Stimulated activated CD8-positive, alpha-beta memory T cell treated with anti-CD3 and anti-CD28 coated beads, Interleukin-12 subunit alpha, Interleukin-12 subunit beta, amount 100 ng/mL, for 24 hours (primary cell): ENCODE measurements around the gene RCSD1.

Experiments used
- DNase-seq: peaks from one replicate; pipeline ENCODE4 v3.0.0-alpha.2; 2020; ENCODE audit errors: extremely low read depth

RCSD1 gene

GRCh38 chr1:167746013-167746672 is 116.1 kb downstream of the RCSD1 start:
- DNase-seq: no peak

DNA sequence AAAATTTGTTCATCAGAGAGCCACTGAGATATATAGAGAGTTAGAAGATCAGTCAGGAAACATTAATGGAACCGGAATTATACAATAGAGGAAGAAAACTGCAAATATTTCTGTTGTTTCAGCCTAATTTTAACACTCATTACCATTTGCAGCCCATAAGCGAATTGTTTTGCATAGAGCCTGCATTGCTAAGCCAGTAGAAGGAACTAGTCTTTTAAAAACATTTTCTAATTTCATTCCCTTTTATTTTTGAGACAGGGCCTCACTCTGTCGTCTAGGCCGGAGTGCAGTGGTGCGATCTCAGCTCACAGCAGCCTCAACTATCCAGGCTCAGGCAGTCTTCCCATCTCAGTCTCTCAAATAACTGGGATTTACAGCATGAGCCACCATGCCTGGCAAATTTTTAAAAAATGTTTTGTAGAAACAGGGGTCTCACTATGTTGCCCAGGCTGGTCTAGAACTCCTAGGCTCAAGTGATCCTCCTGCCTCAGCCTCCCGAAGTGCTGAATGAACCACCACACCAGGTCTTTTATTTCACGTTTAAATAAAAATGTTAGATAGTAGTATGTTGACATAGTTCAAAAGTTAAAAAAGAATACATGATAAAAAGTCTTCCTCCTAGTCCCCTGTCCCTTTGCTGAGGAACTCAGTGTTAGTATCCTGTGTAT is 117.1 kb downstream of the RCSD1 start:
- no peak for DNase-seq

DNA sequence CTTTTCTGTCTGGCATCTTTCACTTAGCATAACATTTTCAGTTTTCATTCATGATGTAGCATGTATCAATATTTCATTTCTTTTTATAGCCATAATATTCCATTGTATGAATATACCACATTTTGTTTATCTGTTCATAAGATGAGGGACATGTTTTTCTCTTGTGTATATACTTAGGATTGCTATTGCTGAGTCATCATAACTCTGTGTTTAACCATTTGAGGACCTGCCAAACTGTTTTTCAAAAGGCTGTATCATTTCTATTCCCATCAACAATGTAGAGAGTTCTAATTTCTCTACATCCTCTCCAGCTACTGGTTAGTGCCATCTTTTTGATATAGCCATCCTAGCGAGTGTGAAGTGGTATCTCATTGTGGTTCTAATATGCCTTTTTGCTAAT is 118.0 kb downstream of the RCSD1 start:
- DNase-seq: no peak

DNA sequence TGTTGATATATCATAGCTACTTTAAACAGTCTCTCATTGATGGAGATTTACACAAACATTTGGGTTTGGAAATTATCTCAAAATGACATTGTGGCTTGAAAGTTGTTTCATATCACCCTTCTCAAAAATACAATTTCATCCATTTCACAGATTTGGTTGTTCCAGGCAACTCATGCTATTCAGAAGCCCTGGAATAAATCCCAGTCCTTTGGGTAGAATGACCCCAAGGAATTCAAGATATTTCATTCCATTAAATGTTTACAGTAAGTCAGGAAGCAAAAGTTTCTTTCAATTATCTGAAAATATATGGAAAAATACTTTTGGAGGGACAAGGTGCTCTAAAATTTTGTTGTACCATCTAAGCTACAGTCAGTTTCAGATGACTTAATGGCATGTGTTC is 118.9 kb downstream of the RCSD1 start:
- no peak for DNase-seq

DNA sequence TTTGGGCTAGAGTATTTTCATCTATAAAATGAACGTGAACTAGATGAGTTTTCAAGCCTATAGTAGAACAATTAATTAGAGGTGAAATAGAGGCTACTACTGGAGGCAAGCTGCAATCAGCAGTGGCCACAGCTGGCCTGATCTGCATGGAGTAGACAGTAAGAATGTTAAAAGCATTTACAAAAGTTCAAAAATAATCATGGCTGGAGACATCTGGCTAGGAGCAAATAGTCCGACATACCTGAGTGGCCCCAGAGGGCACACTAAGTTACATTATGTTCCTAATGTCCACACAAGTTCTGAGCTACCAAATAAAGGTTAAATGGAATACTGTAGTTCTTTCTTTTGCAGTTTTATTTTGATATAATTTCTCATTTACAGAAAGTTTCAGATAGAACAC is 119.7 kb downstream of the RCSD1 start:
- no peak for DNase-seq

DNA sequence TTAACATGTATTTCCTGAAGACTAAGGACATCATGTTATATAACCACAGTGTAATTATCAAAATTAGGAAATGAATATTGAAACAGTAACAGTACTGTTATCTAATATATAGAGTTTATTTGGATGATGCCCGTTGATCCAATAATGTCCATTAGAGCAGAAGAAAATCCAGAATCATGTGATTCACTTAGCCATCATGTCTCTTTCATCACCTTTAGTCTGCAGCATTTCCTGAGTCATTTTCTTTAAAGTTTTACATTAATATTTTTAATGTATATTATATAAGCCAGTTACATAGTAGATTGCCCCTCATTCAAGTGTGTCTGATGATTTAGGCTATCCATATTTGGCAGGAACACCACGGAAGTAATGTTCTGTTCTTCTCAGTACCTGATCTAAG is 120.6 kb downstream of the RCSD1 start:
- DNase-seq: no peak

GRCh38 chr1:167751676-167752075 is 121.6 kb downstream of the RCSD1 start:
- no peak for DNase-seq

GRCh38 chr1:167752219-167752985 is 122.4 kb downstream of the RCSD1 start:
- no peak for DNase-seq

DNA sequence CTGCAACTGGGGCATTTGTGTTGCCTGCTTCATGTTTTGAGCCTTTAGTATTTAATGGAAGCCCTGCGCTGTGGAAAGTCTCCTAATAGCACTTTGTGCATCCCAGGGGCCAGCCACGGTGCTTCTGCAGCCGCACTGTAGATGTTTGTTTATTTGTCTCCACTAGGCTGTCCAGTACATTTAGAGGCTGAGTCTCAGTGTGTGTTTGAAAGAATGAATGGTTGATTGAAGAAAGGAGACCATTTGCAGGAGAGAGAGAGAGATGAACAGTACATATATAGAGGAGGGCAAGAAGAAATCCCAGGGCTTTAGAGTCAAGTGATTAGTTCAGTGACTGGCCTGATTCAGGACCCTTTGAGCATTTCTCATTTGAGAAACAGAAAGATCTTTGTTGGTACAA is 125.6 kb downstream of the RCSD1 start:
- DNase-seq: no peak
